GM21576 (cell line): ENCODE results near the gene FRRS1L.

Experiments used
- ATAC-seq: cut with Tn5 transposase; IDR thresholded peaks from one replicate; pipeline ENCODE4 v1.9.1; 2021; ENCODE audit warnings: mild to moderate bottlenecking, moderate library complexity; ENCODE audit not compliant: unreplicated experiment

FRRS1L gene

GRCh38 chr9:109108318-109108717 lies 58.7 kb downstream of the FRRS1L start:
- peak; percentile 39 for ATAC-seq

DNA sequence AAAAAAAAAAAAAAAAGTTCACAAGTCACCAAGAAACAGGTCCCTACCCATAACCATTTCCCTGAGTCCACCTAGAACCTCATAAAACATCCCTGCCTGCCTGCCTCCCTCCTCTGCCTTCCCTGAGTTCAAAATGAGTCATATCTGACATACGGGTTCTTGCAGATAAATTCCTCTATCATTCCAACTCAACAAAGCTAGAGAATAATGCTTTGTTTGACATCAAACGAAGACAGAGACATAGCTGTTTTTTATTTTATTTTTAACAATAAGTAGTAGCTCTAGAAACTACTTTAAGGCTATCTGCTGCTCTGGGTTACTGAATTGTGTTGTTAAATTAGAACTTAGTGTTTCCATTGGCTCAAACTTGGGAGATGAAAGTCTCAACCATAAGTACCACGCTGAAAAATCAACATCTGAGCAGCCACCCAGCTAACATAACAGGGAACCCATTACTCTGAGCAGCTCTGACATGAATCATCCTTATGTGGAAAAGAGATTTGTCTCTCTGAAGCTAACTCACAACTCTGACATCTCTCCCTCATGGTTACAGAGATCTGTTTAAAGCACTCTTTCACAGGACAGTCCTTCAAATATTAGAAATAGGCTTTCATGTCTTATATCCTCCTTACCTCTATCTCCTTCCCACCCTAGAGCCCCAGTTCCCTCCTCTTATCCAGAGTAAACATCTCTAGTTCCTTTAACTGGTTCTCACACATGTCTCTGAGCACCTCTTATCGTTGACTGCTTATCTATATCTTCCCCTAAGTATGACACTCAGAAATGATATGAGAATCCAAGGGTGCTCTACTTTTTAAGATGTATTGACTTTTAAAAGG lies 59.4 kb downstream of the FRRS1L start:
- no peak for ATAC-seq

GRCh38 chr9:109101810-109102209 lies 65.2 kb downstream of the FRRS1L start:
- peak; percentile 72 for ATAC-seq

- ATAC-seq, result no peak
Observed at GRCh38 chr9:109101202-109101595, 65.8 kb downstream of the FRRS1L start.

DNA sequence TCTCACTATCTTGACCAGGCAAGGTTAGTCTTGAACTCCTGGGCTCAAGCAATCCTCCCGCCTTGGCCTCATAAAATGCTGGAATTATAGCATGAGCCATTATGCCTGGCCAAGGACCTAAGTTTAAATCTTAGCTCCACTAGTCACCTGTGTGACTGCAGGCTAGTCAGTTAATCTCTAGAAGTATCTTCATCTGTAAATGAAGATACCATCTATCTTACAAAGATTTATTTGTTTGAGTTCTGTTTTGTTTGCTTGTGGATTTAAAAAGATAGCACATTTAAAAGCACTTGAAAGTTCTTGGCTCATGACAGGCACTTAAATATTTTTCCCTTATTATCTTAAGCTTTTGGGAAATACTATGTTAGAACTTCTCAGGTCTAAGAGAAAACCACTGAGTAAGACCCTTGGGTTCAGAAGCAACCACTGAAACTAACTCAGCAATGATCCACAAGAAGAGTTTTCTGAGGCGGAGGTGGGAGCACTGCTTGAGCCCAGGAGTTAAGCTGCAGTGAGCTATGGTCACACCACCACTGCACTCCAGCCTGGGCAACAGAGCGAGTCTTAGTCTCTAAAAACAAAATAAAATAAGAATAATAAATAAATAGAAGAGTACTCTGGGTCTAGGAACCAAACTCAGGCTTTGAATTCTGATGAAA lies 66.4 kb downstream of the FRRS1L start:
- ATAC-seq, result no peak

DNA sequence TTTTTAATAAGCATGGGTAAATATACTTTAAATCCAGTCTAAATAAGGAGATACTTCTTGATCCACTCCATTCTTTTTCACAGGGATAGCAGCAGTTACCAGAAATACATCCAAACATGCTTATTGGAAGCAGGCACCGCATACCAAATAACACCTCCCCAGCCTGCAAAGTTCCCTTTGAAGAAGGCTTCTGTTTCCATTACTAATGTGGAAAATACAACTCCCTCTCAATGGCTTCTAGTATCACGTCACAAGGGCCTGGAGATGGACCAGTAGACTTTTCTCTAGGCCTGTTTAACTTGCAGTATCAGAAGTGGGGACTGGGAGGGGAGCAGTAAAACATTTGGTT lies 68.1 kb downstream of the FRRS1L start:
- ATAC-seq, result no peak

DNA sequence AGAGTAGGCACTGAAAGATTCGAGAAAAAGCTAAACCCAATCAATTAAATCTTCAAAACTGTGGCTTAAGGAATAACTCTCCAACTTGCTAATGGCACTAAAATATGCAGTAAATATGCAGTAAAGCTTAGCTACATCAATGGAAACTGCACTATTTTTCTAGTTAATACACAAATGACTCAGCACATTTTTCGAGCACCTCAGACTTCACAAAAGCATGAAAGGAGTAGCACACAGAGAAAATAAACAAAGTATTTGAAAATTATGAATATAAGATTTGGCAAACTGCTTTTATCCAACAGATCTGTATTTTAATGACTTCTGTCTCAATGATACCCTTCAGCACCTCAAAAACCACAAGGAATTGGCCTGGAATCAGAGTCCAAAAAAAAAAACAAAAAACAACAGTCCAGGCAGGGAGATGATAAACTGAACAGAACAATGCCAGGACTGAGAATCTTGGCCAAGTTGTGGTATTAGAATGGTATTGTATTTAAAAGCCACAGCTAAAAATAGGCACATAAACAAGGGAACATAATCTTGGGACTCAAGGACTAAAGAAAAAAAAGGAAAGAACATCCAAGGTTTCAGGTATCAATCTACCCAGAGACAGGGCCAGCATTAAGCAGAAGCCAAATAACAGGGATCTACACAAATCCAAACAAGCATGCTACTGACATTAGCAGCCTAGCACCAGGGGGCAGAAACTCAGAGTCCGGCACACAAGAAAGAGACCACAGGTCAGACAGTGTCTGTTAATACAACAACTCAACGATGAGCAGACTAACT lies 68.7 kb downstream of the FRRS1L start:
- ATAC-seq, result peak; percentile 52

- no peak for ATAC-seq
Observed at GRCh38 chr9:109097146-109097545, 69.9 kb downstream of the FRRS1L start.

DNA sequence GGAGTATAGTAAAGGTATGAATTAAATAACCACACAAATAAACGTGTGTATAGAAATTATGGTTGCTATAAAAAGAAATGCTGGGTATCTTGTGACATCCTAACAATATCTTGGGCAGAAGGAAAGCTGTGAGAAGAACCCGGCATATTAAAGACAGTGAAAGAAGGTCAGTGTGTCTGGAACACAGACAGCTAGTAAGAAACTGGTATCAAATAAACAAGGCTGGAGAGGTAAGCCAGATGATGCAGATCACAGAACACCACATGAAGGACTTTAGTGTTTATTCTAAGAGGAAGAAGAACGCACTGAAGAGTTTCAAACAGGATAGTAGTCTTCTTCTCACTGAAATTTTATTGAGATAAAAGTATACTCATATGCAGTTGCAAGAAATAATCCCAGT lies 71.7 kb downstream of the FRRS1L start:
- no peak for ATAC-seq

DNA sequence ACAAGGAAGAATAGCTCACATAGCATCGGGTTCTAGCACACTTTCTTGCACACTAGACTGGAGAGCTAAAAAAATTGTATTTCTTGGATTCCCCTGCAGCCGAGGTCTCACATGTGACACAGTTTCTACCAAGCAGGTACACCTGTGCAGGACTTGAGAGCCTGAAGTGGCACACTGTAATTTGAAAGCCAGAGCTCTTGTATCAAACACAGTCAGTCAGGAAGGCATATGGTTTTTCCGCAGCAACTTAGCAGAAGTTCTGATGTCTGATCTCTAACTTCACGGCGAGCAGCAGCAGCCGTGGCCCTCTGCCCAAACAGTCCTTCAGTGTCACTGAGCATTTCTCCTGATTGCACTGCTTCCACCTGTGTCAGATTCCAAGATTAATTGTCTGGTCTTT lies 72.8 kb downstream of the FRRS1L start:
- ATAC-seq, result no peak

- ATAC-seq, result no peak
Observed at GRCh38 chr9:109092587-109092986, 74.5 kb downstream of the FRRS1L start.

DNA sequence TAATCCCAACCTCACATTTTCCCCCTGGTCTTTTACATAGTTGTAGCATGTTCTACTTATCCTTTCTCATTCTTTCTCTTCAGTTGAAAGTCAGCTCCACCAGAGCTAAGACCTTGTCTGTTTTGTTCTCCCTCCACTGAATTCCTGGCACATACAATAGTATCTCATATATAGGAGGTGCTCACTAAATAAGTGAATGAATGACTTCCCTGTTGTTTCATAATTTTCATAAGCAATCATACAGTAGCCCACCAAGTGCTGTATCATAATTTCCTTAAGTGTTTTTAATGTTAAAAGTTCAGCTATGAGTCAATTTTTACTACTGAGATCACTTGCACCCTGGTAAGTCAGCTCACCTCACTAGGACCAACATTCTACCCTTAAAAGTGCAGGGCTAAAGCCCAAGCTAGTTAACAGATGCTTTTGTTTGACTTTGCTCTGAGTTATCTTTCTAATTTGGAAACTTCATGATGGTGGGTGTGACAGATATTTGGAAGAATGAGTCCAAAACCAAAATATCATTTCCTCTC lies 74.9 kb downstream of the FRRS1L start:
- no peak for ATAC-seq

DNA sequence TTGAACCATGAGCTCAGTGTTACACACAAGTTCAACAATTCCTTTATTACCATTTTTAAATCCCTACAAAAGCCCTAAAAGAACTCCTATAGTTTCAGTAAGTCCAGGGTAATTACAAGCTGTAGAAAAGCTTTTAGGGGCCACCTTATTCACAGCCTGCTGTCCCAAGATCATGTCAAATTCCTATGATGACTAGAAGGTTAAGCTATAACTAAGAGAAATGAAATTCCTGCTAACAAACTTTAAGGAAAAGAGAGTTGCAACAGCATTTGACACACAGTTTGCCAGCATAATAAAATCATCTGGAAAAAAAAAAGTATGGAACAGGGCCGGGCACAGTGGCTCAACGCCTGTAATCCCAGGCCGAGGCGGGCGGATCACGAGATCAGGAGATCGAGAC lies 78.8 kb downstream of the FRRS1L start:
- ATAC-seq, result no peak

GRCh38 chr9:109087795-109088194 lies 79.3 kb downstream of the FRRS1L start:
- ATAC-seq, result no peak

- ATAC-seq, result peak; percentile 79
Observed at GRCh38 chr9:109086221-109086620, 80.8 kb downstream of the FRRS1L start.

DNA sequence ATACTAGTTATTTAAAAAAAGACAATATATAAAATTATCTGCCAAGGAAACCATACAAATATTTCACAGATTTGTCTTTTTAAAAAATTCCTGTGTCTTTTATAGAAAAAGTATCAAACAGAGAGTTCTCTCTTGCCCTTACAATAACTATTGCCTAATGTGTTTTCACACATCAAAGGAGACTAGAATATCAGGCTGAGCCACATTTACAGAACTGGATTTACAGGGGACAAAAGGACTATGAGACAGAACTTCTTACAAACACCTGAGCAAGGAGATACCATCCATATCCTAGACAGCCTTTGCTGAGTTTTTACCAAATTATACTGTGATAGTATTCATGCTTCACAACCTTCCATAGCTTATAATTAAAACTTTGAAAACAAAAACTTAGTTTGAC lies 81.5 kb downstream of the FRRS1L start:
- no peak for ATAC-seq

GRCh38 chr9:109083813-109084405 lies 83.1 kb downstream of the FRRS1L start:
- ATAC-seq, result no peak

DNA sequence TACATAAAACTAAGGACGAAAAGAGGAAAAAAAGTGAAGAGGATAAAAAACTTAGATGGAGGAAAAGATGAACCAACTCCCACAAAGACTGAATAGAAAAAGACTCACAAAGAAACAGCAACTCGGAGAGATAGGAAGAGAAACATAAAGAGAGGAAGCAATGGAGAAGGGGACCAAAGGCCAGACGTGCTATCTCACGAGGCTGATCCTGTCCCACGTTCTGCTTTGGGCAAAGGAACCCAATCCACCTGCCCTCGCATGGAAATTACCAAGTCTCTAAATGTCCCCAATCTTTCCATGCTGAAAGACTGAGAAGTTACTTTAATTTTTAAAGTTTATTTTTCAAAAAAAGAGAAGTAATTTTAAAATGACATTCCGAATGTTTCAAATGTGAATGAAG lies 83.9 kb downstream of the FRRS1L start:
- no peak for ATAC-seq

DNA sequence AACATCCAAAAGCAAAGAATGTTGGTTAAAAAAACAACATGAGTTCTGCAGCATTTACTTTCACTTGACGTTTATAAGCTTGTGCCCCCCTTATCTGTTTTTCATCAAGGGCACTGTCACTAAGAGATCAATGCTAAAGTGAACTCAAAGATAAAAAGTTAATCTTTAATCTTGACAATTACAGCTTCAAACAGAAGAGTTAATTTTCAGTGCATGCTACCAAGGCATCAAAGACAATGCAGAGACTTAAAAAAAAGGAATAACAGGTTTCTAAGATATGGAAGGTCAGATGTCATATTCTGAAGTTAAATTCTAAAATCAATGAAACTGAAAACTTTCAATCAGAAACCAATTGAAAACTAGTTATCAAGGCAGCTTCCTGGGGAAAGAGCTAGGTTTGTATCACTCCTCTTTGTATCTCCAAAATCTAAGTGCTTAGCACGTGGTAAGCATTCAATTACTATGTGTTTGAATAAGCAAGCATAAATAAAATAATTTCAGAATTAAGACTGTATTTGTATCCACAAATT lies 84.9 kb downstream of the FRRS1L start:
- no peak for ATAC-seq
